ENCODE measurements around the gene RFT1.

DNA sequence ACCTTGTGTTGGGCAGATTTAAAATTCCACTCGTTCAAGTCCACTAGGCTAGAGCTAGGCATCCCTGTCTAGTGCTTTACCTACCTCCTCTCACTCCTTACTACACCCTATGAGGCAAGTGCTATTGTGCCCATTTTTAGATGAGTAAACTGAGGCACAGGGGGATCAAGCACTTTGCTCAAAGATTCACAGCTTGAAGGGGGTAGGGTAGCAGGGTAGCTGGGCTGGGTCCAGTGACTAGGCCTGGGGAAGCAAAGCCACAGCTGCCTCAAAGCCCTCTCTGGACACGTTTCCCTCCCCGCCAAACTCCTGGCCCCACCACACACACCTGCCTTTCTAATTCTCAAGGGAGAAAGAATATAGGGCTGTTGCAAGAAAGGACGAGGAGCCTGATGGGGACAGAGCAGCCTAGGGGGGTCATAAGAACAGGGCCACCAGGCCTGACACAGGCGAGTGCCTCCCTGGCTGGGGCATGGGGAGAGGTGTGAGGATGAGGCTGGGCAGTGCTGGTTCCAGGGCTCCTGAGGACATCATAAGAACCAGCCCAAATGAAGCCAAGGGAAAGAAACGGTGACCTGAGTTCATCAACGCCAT lies 49.5 kb downstream of the RFT1 start:
- no peak for TF ChIP-seq HDGF (IDR thresholded peaks at IDR 0.05; ENCODE audit: borderline replicate concordance)
- TF ChIP-seq FOXA1 (IDR thresholded peaks at IDR 0.05) = no peak
- no peak for TF ChIP-seq NFRKB (IDR thresholded peaks at IDR 0.05)
